Endothelial cell of umbilical vein (primary cell): ENCODE data around the gene HTR3C.
"Not testable (repeated sequence)": the region's sequence is repeated elsewhere in the genome, so short reads cannot be mapped to it uniquely, and the experiment has no call there.

Experiments used
- JUN ChIP-seq: IDR thresholded peaks from 2 replicates; pipeline ENCODE4 v1.6.1; 2011; ENCODE audit warnings: borderline replicate concordance, low read depth; ENCODE audit not compliant: insufficient read length, insufficient read depth
- POLR2AphosphoS5 ChIP-seq: IDR thresholded peaks from 2 replicates; pipeline ENCODE4 v1.6.1; 2012; ENCODE audit warnings: low read depth, mild to moderate bottlenecking, control low read depth, low read length, moderate library complexity; ENCODE audit not compliant: insufficient read depth
- TF ChIP-seq, protein P1 (sequence below): IDR thresholded peaks from 2 replicates; pipeline ENCODE4 v1.6.1; 2011; ENCODE audit not compliant: insufficient read depth, insufficient read length
- TF ChIP-seq, protein P2 (sequence below), 2 donors: IDR thresholded peaks; 1 replicate in 1 of 2; 2 replicates in 1 of 2; pipeline ENCODE4 v1.5.1; 2011; ENCODE audit warnings: low read length in 2 of 2, mild to moderate bottlenecking in 2 of 2, moderate library complexity in 2 of 2, control low read depth in 1 of 2, inconsistent platforms in 1 of 2, low read depth in 1 of 2; ENCODE audit not compliant: insufficient read depth in 1 of 2; ENCODE audit errors: extremely low read depth in 1 of 2

- not testable (repeated sequence) for TF ChIP-seq POLR2AphosphoS5, JUN
- TF ChIP-seq, protein P1, sequence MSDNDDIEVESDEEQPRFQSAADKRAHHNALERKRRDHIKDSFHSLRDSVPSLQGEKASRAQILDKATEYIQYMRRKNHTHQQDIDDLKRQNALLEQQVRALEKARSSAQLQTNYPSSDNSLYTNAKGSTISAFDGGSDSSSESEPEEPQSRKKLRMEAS = not testable (repeated sequence)
- TF ChIP-seq, protein P2, sequence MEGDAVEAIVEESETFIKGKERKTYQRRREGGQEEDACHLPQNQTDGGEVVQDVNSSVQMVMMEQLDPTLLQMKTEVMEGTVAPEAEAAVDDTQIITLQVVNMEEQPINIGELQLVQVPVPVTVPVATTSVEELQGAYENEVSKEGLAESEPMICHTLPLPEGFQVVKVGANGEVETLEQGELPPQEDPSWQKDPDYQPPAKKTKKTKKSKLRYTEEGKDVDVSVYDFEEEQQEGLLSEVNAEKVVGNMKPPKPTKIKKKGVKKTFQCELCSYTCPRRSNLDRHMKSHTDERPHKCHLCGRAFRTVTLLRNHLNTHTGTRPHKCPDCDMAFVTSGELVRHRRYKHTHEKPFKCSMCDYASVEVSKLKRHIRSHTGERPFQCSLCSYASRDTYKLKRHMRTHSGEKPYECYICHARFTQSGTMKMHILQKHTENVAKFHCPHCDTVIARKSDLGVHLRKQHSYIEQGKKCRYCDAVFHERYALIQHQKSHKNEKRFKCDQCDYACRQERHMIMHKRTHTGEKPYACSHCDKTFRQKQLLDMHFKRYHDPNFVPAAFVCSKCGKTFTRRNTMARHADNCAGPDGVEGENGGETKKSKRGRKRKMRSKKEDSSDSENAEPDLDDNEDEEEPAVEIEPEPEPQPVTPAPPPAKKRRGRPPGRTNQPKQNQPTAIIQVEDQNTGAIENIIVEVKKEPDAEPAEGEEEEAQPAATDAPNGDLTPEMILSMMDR (IDR thresholded peaks at IDR 0.05; ENCODE audit: extremely low read depth in 1 of 2, insufficient read depth in 1 of 2, low read depth in 1 of 2, low read length in 2 of 2) = not testable (repeated sequence)
Observed at GRCh38 chr3:184071142-184071541, 18.3 kb downstream of the HTR3C start.
